ENCODE results near the gene NXF3.
"Not testable (repeated sequence)": the region's sequence is repeated elsewhere in the genome, so short reads cannot be mapped to it uniquely, and the experiment has no call there.

Gene NXF3, protein sequence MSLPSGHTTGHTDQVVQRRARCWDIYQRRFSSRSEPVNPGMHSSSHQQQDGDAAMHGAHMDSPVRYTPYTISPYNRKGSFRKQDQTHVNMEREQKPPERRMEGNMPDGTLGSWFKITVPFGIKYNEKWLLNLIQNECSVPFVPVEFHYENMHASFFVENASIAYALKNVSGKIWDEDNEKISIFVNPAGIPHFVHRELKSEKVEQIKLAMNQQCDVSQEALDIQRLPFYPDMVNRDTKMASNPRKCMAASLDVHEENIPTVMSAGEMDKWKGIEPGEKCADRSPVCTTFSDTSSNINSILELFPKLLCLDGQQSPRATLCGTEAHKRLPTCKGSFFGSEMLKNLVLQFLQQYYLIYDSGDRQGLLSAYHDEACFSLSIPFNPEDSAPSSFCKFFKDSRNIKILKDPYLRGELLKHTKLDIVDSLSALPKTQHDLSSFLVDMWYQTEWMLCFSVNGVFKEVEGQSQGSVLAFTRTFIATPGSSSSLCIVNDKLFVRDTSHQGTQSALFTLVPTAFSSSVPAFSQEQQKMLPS

GRCh38 chrX:103092942-103093341, at the start of gene NXF3:
NXF3 (minus strand) TSS chrX:103093143; CDS start chrX:103093023, 120 bp downstream.
- DNase-seq (ENCODE audit: low read depth, low spot score): no peak

- DNase-seq (ENCODE audit: low read depth, low spot score): not testable (repeated sequence)
Observed at GRCh38 chrX:103136528-103136927, 43.6 kb upstream of the NXF3 start.

DNA sequence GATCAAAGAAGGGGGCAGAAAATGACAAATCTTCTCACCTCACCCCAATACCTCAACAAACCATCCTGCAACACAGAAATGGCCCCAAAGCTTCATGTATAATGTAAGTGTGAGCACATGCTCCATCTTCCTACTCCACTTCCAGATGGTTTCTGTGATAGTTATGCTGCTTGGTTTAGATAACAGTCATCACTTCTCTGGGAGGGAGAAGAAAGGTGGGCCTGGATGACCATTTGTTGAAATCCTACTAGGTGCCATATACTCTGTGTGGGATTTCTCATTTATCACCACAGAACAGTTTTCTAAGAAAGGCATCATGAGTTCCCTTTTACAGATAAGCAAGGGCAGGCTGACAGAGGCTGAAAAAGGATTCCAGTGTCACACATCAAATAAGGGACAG, 31.3 kb upstream of the NXF3 start:
- no peak for DNase-seq (ENCODE audit: low read depth, low spot score)

DNA sequence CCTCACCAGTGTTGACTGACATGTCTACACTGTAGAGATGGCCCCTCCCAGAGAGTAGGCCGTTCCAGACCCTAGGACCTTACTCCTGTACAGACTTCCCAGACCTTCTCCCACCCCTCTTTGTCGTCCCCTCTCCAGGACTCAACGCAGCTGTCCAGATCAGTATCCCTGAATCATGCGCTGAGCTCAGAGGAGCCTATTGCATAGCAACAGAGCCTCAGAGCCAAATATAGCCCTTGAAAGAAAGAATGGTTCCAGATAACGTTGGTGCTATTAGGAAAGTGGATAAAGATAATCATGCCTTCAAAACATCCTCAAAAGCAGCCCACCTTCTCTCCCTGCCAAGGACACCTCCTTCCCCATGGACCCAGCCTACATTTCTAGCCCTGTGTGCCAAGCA, 27.8 kb upstream of the NXF3 start:
- DNase-seq (ENCODE audit: low read depth, low spot score): no peak

DNA sequence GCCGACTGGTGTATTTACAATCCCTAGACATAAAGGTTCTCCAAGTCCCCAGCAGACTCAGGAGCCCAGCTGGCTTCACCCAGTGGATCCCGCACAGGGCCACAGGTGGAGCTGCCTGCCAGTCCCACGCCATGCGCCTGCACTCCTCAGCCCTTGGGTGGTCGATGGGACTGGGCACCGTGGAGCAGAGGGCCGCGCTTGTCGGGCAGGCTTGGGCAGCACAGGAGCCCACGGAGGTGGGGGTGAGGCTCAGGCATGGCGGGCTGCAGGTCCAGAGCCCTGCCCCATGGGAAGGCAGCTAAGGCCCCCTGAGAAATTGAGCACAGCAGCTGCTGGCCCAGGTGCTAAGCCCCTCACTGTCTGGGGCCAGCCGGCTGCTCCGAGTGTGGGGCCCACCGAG, 24.0 kb upstream of the NXF3 start:
- DNase-seq (ENCODE audit: low read depth, low spot score): not testable (repeated sequence)

- not testable (repeated sequence) for DNase-seq (ENCODE audit: low read depth, low spot score)
Observed at GRCh38 chrX:103109497-103109896, 16.6 kb upstream of the NXF3 start.

GRCh38 chrX:103107836-103108235, 14.9 kb upstream of the NXF3 start:
- no peak for DNase-seq (ENCODE audit: low read depth, low spot score)

DNA sequence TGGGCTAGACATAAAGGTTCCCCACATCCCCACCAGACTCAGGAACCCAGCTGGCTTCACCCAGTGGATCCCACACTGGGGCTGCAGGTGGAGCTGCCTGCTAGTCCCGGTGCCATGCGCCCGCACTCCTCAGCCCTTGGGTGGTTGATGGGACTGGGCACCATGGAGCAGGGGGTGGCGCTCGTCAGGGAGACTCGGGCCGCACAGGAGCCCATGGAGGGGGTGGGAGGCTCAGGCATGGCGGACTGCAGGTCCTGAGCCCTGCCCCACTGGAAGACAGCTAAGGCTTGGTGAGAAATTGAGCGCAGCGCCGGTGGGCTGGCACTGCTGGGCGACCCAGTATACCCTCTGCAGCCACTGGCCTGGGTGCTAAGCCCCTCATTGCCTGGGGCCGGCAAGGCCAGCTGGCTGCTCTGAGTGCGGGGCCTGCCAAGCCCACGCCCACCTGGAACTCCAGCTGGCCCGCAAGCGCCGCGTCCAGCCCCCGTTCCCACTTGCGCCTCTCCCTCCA, 14.3 kb upstream of the NXF3 start:
- DNase-seq (ENCODE audit: low read depth, low spot score): not testable (repeated sequence)

DNA sequence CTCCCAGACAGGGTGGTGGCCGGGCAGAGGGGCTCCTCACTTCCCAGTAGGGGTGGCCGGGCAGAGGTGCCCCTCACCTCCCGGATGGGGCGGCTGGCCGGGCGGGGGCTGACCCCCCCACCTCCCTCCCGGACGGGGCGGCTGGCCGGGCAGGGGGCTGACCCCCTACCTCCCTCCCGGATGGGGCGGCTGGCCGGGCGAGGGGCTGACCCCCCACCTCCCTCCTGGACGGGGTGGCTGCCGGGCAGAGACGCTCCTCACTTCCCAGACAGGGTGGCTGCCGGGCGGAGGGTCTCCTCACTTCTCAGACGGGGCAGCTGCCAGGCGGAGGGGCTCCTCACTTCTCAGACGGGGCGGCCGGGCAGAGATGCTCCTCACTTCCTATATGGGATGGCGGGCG, 11.4 kb upstream of the NXF3 start:
- DNase-seq (ENCODE audit: low read depth, low spot score): not testable (repeated sequence)

DNA sequence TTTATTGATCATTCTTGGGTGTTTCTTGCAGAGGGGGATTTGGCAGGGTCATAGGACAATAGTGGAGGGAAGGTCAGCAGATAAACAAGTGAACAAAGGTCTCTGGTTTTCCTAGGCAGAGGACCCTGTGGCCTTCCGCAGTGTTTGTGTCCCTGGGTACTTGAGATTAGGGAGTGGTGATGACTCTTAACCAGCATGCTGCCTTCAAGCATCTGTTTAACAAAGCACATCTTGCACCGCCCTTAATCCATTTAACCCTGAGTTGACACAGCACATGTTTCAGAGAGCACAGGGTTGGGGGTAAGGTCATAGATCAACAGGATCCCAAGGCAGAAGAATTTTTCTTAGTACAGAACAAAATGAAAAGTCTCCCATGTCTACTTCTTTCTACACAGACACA, 10.9 kb upstream of the NXF3 start:
- DNase-seq (ENCODE audit: low read depth, low spot score): not testable (repeated sequence)

- DNase-seq (ENCODE audit: low read depth, low spot score): no peak
Observed at GRCh38 chrX:103101299-103102042, 8.5 kb upstream of the NXF3 start.

GRCh38 chrX:103100484-103100883, 7.5 kb upstream of the NXF3 start:
- no peak for DNase-seq (ENCODE audit: low read depth, low spot score)

GRCh38 chrX:103099691-103100090, 6.7 kb upstream of the NXF3 start:
- no peak for DNase-seq (ENCODE audit: low read depth, low spot score)

DNA sequence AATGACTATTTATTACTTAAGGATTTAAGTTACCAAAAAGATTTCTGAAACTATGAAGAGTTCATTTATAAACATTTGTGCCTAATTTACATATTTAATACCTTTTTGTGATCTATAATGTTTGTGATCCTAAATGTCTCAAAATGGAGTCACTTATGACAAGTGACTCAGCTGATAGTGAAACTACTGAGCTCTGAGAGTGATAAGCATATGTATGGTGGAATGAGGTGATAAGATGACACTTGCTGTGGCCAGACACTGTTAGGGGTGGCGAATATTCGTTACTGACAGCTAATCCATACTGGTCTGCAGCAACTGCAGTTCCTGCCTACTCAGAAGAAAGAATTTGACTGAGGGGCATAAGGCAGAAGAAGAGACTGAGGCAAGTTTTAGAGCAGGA, 5.5 kb upstream of the NXF3 start:
- DNase-seq (ENCODE audit: low read depth, low spot score): no peak

DNA sequence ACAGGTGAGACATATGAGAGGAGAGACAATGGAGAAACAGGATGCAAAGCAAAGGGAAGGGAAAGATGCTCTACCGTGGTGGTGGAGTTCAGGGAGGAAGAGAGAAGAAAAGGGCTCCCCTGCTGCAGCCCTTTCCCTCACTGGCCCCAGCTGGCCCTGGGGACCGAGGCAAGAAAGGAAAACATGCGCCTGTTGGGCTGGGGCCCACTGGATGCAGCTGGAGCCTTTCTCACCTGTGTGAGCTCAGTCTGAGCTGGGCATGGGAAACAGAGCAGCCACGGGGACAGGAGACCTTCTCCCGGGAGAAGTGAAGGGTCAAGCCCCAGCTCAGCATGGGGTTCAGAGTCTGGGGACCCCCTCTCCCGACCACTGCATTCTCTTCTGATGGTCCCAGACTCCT, 11.9 kb downstream of the NXF3 start:
- DNase-seq (ENCODE audit: low read depth, low spot score): no peak

GRCh38 chrX:103073467-103073866, 19.5 kb downstream of the NXF3 start:
- DNase-seq (ENCODE audit: low read depth, low spot score): no peak

GRCh38 chrX:103066606-103067005, 26.3 kb downstream of the NXF3 start:
- DNase-seq (ENCODE audit: low read depth, low spot score): no peak

DNA sequence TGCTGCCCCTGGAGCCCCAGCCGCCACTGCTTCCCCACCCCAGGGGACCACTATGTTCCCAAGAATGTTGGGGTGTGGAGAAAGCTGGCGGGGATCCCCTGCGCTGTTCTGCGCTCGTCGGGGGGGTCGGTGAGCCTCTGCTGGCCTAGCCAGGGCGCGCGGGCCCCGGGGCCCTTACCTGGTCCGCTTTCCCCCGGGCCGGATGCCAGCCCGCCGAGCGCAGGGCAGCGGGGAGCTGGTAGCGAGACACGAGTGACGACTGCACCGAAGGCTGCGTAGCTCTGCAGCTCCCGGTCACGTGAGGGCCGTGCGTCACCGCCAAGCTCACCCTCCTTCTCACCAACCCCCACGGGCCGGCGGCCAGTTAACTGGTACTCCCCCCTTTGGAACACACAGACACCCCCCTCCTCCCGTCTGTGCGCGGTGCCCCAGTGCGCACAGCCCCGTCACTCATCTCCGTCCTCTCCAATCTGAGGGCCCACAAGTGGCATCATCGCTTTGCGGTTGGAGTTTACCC, 29.0 kb downstream of the NXF3 start, which contains the start of gene BEX1:
BEX1 (minus strand) TSS at position 254 of the 517 bp plus-strand sequence. CDS start 897 bp downstream, outside the sequence.
- DNase-seq (ENCODE audit: low read depth, low spot score): no peak

DNA sequence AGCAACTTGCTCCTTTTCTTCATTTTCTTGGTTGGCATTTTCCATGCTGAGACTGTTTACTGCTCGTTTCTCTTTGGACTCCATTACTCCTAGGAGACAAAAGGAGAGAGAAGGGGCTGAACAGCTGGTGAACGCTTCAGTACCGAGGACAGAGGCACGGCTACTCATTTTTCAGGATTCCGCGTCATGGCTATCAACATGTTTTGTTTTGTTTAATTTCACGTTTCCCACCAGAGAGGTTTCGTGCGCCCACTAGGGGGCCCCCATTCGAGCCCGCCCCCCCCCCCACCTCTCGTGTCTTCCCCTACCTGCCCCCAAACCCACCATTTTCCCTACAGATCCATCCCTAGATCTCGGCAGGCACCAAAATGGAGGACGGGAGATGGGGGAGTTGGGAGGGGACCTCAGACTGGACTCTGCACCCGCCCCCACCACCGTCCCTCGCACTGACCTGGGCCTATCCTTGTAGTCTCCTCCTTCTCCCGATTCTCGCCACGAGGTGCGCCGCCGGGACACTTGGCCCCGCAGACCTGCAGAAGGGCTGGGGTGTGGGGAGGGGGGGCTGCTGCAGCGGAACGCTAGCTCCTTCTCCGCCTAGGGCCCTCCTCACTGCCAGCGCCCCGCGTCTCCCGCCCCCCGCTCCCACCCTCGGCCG, 29.6 kb downstream of the NXF3 start:
- no peak for DNase-seq (ENCODE audit: low read depth, low spot score)

GRCh38 chrX:103061486-103061885, 31.5 kb downstream of the NXF3 start:
- no peak for DNase-seq (ENCODE audit: low read depth, low spot score)

DNA sequence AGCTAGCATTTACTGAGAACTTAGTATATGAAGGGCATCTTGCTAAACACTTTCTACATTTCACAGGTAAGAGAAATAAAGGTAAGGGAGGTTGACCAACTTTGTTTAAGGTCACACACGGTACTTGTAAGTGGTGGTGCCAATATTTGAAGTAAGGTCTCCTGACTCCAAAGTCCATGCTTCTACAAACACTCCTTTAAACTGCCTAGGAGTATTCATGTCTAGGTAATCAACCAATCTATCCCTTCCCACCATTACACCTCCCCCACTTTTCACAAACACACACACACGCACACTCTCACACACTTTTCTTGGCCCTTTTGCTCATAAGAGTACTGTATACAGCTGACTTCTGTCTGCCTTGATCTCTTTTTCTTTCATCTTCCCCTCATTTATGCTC, 36.0 kb downstream of the NXF3 start:
- no peak for DNase-seq (ENCODE audit: low read depth, low spot score)

- no peak for DNase-seq (ENCODE audit: low read depth, low spot score)
Observed at GRCh38 chrX:103052625-103053024, 40.3 kb downstream of the NXF3 start.

All from iPS DF 19.7 (cell line).